Endothelial cell of umbilical vein (primary cell): Measurements from ENCODE around the gene SELL.

Experiments used
- EZH2 ChIP-seq: IDR thresholded peaks from 2 replicates; pipeline ENCODE4 v1.6.1; 2012; ENCODE audit warnings: borderline replicate concordance, low read depth, mild to moderate bottlenecking, moderate library complexity, low read length, inconsistent platforms; ENCODE audit not compliant: severe bottlenecking
- GATA2 ChIP-seq: IDR thresholded peaks from 2 replicates; pipeline ENCODE4 v1.7.0; 2011; ENCODE audit warnings: low read depth, mild to moderate bottlenecking, moderate library complexity, mixed read lengths, low read length; ENCODE audit not compliant: insufficient read length, insufficient read depth
- POLR2A ChIP-seq: IDR thresholded peaks from 2 replicates; pipeline ENCODE4 v1.6.1; 2012; ENCODE audit warnings: low read depth, mild to moderate bottlenecking, control low read depth, low read length
- POLR2AphosphoS5 ChIP-seq: IDR thresholded peaks from 2 replicates; pipeline ENCODE4 v1.6.1; 2012; ENCODE audit warnings: low read depth, mild to moderate bottlenecking, control low read depth, low read length, moderate library complexity; ENCODE audit not compliant: insufficient read depth
- TF ChIP-seq, protein P1 (sequence below), 2 donors: IDR thresholded peaks; 1 replicate in 1 of 2; 2 replicates in 1 of 2; pipeline ENCODE4 v1.5.1; 2011; ENCODE audit warnings: low read length in 2 of 2, mild to moderate bottlenecking in 2 of 2, moderate library complexity in 2 of 2, control low read depth in 1 of 2, inconsistent platforms in 1 of 2, low read depth in 1 of 2; ENCODE audit not compliant: insufficient read depth in 1 of 2; ENCODE audit errors: extremely low read depth in 1 of 2

DNA sequence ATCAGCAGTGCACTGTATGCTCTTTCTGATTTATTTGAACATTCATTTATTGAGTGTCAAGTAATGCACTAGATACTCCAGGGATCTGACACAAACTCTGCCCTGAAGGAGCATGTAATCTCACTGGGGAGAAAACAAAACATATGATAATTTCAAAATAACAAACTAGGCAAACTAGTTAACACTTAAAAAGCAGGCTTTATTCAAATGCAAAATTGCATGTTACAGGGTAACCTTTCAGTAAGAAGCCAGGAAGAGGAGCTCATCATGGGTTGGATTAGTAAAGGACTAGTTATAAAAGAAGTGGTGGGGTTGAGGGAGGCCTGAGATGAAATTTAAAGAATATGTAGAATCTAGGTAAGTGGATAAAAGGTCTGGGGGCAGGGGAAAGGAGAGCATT, 20.9 kb downstream of the SELL start:
- TF ChIP-seq POLR2A (no peak), EZH2 (no peak), POLR2AphosphoS5 (no peak), GATA2 (no peak)
- TF ChIP-seq, protein P1, sequence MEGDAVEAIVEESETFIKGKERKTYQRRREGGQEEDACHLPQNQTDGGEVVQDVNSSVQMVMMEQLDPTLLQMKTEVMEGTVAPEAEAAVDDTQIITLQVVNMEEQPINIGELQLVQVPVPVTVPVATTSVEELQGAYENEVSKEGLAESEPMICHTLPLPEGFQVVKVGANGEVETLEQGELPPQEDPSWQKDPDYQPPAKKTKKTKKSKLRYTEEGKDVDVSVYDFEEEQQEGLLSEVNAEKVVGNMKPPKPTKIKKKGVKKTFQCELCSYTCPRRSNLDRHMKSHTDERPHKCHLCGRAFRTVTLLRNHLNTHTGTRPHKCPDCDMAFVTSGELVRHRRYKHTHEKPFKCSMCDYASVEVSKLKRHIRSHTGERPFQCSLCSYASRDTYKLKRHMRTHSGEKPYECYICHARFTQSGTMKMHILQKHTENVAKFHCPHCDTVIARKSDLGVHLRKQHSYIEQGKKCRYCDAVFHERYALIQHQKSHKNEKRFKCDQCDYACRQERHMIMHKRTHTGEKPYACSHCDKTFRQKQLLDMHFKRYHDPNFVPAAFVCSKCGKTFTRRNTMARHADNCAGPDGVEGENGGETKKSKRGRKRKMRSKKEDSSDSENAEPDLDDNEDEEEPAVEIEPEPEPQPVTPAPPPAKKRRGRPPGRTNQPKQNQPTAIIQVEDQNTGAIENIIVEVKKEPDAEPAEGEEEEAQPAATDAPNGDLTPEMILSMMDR (IDR thresholded peaks at IDR 0.05; ENCODE audit: extremely low read depth in 1 of 2, insufficient read depth in 1 of 2, low read depth in 1 of 2, low read length in 2 of 2) = no peak
